ENCODE measurements around the gene TTC7B.

The TTC7B gene

GRCh38 chr14:90511252-90511651 is 305.0 kb downstream of the TTC7B start:
- no peak for DNase-seq (ENCODE audit: low spot score)

GRCh38 chr14:90510159-90510558 is 306.1 kb downstream of the TTC7B start:
- DNase-seq (ENCODE audit: low spot score): no peak

GRCh38 chr14:90509403-90509802 is 306.8 kb downstream of the TTC7B start:
- no peak for DNase-seq (ENCODE audit: low spot score)

- no peak for DNase-seq (ENCODE audit: low spot score)
Measured at GRCh38 chr14:90508536-90509254, 307.5 kb downstream of the TTC7B start.

- DNase-seq (ENCODE audit: low spot score): no peak
Measured at GRCh38 chr14:90508036-90508435, 308.2 kb downstream of the TTC7B start.

GRCh38 chr14:90507428-90507827 is 308.8 kb downstream of the TTC7B start:
- DNase-seq (ENCODE audit: low spot score): no peak

GRCh38 chr14:90506748-90507147 is 309.5 kb downstream of the TTC7B start:
- no peak for DNase-seq (ENCODE audit: low spot score)

GRCh38 chr14:90505531-90505930 is 310.7 kb downstream of the TTC7B start:
- DNase-seq (ENCODE audit: low spot score): peak; percentile 63

GRCh38 chr14:90504643-90505042 is 311.6 kb downstream of the TTC7B start:
- no peak for DNase-seq (ENCODE audit: low spot score)

GRCh38 chr14:90503582-90503981 is 312.6 kb downstream of the TTC7B start:
- DNase-seq (ENCODE audit: low spot score): no peak

- no peak for DNase-seq (ENCODE audit: low spot score)
Measured at GRCh38 chr14:90502760-90503159, 313.5 kb downstream of the TTC7B start.

- DNase-seq (ENCODE audit: low spot score): peak; percentile 63
Measured at GRCh38 chr14:90500665-90501370, 315.4 kb downstream of the TTC7B start.

- no peak for DNase-seq (ENCODE audit: low spot score)
Measured at GRCh38 chr14:90499908-90500664, 316.1 kb downstream of the TTC7B start.

GRCh38 chr14:90499121-90499520 is 317.1 kb downstream of the TTC7B start:
- no peak for DNase-seq (ENCODE audit: low spot score)

- DNase-seq (ENCODE audit: low spot score): no peak
Measured at GRCh38 chr14:90498198-90498597, 318.0 kb downstream of the TTC7B start.

GRCh38 chr14:90496379-90496778 is 319.9 kb downstream of the TTC7B start:
- no peak for DNase-seq (ENCODE audit: low spot score)

GRCh38 chr14:90495357-90496276 is 320.6 kb downstream of the TTC7B start:
- peak; percentile 46 for DNase-seq (ENCODE audit: low spot score)

GRCh38 chr14:90491911-90492531 is 324.2 kb downstream of the TTC7B start:
- DNase-seq (ENCODE audit: low spot score): no peak

GRCh38 chr14:90491221-90491885 is 324.9 kb downstream of the TTC7B start:
- DNase-seq (ENCODE audit: low spot score): no peak

- DNase-seq (ENCODE audit: low spot score): no peak
Measured at GRCh38 chr14:90490720-90491050, 325.5 kb downstream of the TTC7B start.
